A673 (cell line): ENCODE data around the gene DIPK1C. TPM values are rescaled to one million over a fixed set of nuclear protein-coding genes. Genes with fewer than 3 reads are reported as not detected.

Source experiments
- BruUV-seq: library from RNA; stranded (reverse); fragments of 400-500 nt; replicated peaks from 2 replicates; lab custom pipeline; 2021; lab: Mats Ljungman, UMichigan
- CTCF ChIA-PET: fragments of 300-600 bp; sonication (Branson Sonifier 250); formaldehyde crosslinking; loops from one replicate; lab custom pipeline; 2022; ENCODE audit warnings: antibody characterized with exemption; lab: Charles Lee
- POLR2A ChIA-PET: fragments of 300-600 bp; sonication (Branson Sonifier 250); formaldehyde crosslinking; loops from one replicate; lab custom pipeline; 2022; ENCODE audit warnings: antibody characterized with exemption; ENCODE audit not compliant: low non-redundant PET; lab: Charles Lee
- DNase-seq: peaks from one replicate; pipeline ENCODE4 v3.0.0-alpha.2; 2015; ENCODE audit warnings: low spot score
- H3K27ac ChIP-seq: fragments of 200-600 bp; sonication (generic); 2 replicates; pipeline ENCODE4 v1.5.1; 2016; ENCODE audit warnings: mixed run types, low read depth, mild to moderate bottlenecking, mixed read lengths, antibody characterized with exemption, low read length; ENCODE audit not compliant: poor library complexity, severe bottlenecking
- H3K27me3 ChIP-seq: fragments of 200-600 bp; sonication (generic); replicated peaks from 2 replicates; pipeline ENCODE4 v1.6.1; 2017; ENCODE audit warnings: mixed run types, low read depth, mild to moderate bottlenecking, mixed read lengths, antibody characterized with exemption, low read length; ENCODE audit not compliant: insufficient read depth, poor library complexity
- H3K36me3 ChIP-seq: fragments of 200-600 bp; sonication (generic); 2 replicates; pipeline ENCODE4 v1.6.1; 2016; ENCODE audit warnings: mixed run types, mild to moderate bottlenecking, mixed read lengths, antibody characterized with exemption, low read length; ENCODE audit not compliant: insufficient read depth, poor library complexity, severe bottlenecking
- H3K4me1 ChIP-seq: fragments of 200-600 bp; sonication (generic); 2 replicates; pipeline ENCODE4 v1.6.1; 2017; ENCODE audit warnings: mixed run types, mild to moderate bottlenecking, mixed read lengths, antibody characterized with exemption, low read length; ENCODE audit not compliant: insufficient read depth, poor library complexity, severe bottlenecking
- H3K4me3 ChIP-seq: fragments of 200-600 bp; sonication (generic); 2 replicates; pipeline ENCODE4 v1.5.1; 2016; ENCODE audit warnings: low read depth, mixed run types, mild to moderate bottlenecking, mixed read lengths, low read length; ENCODE audit not compliant: poor library complexity, severe bottlenecking
- H3K9me3 ChIP-seq: fragments of 200-600 bp; sonication (generic); 2 replicates; pipeline ENCODE4 v1.6.1; 2016; ENCODE audit warnings: mixed run types, low read depth, mild to moderate bottlenecking, mixed read lengths, antibody characterized with exemption, low read length; ENCODE audit not compliant: poor library complexity, severe bottlenecking
- EZH2 ChIP-seq: fragments of 200-600 bp; sonication (generic); IDR thresholded peaks from 2 replicates; pipeline ENCODE4 v1.6.1; 2017; ENCODE audit warnings: borderline replicate concordance, low read depth, mild to moderate bottlenecking, mixed read lengths, antibody characterized with exemption, low read length; ENCODE audit not compliant: poor library complexity, severe bottlenecking
- intact Hi-C: fragments of 100-400 bp; cut with micrococcal nuclease; formaldehyde crosslinking; loops from one replicate; pipeline ENCODE4 v1.10.0; 2022; ENCODE audit not compliant: unreplicated experiment
- total RNA-seq: library from RNA; stranded (reverse); gene quantifications from 2 replicates; pipeline ENCODE4 v1.2.3, GENCODE V29; 2021
- TF ChIP-seq, protein P1 (sequence below): fragments of 300-800, 200-600 bp; sonication (generic); conservative IDR thresholded peaks from 2 replicates; pipeline ENCODE4 v1.5.1; 2017; ENCODE audit warnings: low read depth, mild to moderate bottlenecking, antibody characterized with exemption, low read length, moderate library complexity, mixed read lengths

The DIPK1C gene
- total RNA-seq, 1 experiment from 2014 or later, result not detected

GRCh38 chr18:74494514-74494913 lies 37.4 kb upstream of the DIPK1C start:
- no TSS peak for BruUV-seq
- CTCF ChIA-PET, result no interaction called here
- no peak for DNase-seq
- TF ChIP-seq EZH2, result no peak
- TF ChIP-seq, protein P1, sequence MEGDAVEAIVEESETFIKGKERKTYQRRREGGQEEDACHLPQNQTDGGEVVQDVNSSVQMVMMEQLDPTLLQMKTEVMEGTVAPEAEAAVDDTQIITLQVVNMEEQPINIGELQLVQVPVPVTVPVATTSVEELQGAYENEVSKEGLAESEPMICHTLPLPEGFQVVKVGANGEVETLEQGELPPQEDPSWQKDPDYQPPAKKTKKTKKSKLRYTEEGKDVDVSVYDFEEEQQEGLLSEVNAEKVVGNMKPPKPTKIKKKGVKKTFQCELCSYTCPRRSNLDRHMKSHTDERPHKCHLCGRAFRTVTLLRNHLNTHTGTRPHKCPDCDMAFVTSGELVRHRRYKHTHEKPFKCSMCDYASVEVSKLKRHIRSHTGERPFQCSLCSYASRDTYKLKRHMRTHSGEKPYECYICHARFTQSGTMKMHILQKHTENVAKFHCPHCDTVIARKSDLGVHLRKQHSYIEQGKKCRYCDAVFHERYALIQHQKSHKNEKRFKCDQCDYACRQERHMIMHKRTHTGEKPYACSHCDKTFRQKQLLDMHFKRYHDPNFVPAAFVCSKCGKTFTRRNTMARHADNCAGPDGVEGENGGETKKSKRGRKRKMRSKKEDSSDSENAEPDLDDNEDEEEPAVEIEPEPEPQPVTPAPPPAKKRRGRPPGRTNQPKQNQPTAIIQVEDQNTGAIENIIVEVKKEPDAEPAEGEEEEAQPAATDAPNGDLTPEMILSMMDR, result no peak
- Histone ChIP-seq H3K36me3 (no peaks in the 10 kb centered on the region), H3K9me3 (no peaks in the 10 kb centered on the region), H3K27me3 (peaks cover 5% of the 10 kb centered on the region), H3K4me3 (no peak overlapping the region), H3K4me1 (peaks cover 8% of the 10 kb centered on the region), H3K27ac (no peak overlapping the region)
- intact Hi-C loops, result loop anchor here (10.0 kb wide), 1 partner anchor 300 kb away; no protein-coding TSS in a partner anchor
- POLR2A ChIA-PET, result no interaction called here

DNA sequence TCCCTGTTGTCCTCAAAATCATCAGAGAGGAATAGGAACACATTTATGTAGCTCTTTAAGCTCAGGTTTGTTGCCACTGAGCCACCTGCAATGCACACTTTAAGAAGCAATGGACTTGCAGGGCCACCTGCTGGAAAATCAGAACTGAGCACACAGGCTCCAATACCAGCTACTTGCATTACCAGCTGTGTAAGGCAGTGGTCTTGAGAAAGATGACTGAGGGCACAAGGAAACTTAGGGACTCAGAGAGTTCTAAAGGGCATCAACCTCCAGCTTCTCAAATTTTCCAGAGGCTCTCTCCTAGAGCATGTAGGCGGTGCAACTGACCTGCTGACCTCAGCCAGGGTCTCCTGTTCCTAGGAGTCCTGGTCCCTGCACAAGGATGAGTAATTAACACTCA lies 36.6 kb upstream of the DIPK1C start:
- intact Hi-C loops, result loop anchor here (1.0 to 10.0 kb wide), 2 partner anchors 140 to 299 kb away; no protein-coding TSS in a partner anchor
- H3K27me3 ChIP-seq, result peaks cover 13% of the 10 kb centered on the region
- H3K27ac ChIP-seq, result no peak overlapping the region
- BruUV-seq, result no TSS peak
- peak; percentile 37 for DNase-seq
- H3K4me1 ChIP-seq, result peaks cover 3% of the 10 kb centered on the region
- CTCF ChIA-PET, result interaction anchor here (0.5 to 1.1 kb wide), 3 partner anchors 138 to 140 kb away, joined by 3 to 12 read pairs (median 3); no protein-coding TSS in a partner anchor
- H3K36me3 ChIP-seq, result no peaks in the 10 kb centered on the region
- POLR2A ChIA-PET, result no interaction called here
- H3K4me3 ChIP-seq, result no peak overlapping the region
- TF ChIP-seq, protein P1, result peak; percentile 61
- no peak for TF ChIP-seq EZH2
- no peaks in the 10 kb centered on the region for H3K9me3 ChIP-seq

GRCh38 chr18:74492259-74492658 lies 35.2 kb upstream of the DIPK1C start:
- Histone ChIP-seq H3K4me1 (no peaks in the 10 kb centered on the region), H3K27me3 (peaks cover 13% of the 10 kb centered on the region), H3K27ac (no peak overlapping the region), H3K4me3 (no peak overlapping the region), H3K36me3 (no peaks in the 10 kb centered on the region), H3K9me3 (no peaks in the 10 kb centered on the region)
- no peak for DNase-seq
- no TSS peak for BruUV-seq
- TF ChIP-seq, protein P1, result no peak
- TF ChIP-seq EZH2, result no peak
- intact Hi-C loops, result loop anchor here (10.0 kb wide), 1 partner anchor 297 kb away; no protein-coding TSS in a partner anchor
- POLR2A ChIA-PET, result no interaction called here
- CTCF ChIA-PET, result no interaction called here
